ENCODE measurements around the gene FCRL5.
"Not testable (repeated sequence)": the region's sequence is repeated elsewhere in the genome, so short reads cannot be mapped to it uniquely, and the experiment has no call there.

Gene FCRL5

DNA sequence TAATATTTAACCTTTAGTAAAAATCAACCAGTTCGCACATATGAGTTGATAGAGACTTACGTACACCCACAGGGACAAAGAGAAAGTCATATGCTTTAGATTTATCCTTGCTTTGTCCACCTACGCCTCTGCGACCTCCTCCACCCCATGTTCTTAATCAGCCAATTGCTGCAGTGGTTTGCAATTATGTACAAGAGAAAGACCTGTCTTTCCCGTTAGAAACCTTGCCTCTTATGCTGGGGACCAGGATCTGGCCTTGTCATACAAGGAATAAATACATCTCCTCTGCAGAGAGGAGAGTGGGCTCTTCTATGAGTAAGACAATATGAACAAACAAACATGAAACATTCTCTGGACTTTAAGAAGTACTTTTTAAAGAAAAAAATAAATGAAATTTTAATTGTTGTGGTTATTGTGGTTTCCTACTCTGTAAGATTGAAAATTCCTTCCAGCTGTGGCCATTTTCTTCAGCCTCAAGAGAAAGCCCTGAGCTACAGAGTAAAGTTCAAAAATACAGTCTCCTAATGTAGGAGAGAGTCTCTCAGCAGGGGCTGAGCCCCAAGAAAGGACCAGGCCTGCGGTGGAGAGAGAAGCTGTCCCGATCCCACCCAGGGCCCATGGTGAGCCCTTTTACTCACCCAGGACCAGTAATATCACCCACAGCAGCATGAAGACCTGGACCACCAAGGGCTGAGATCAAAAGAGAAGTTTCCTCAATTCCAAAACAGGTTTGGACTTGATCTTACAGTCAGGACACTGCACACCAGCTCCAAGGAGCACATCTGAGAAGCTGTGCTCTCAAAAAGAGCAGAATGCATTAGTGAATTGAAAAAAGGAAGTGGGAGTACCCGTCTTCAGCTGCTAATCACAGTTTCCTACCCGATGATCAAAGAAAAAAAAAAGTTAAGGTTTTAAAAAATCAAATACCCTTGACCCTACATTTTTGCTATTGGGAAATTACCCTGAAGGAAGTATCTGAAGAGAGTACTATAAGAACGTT, at the start of gene FCRL5:
TSS of gene FCRL5 (minus strand) at position 822 of the 1,000 bp plus-strand sequence. CDS start at position 669, 153 bp downstream.
- DNase-seq, result no peak

DNA sequence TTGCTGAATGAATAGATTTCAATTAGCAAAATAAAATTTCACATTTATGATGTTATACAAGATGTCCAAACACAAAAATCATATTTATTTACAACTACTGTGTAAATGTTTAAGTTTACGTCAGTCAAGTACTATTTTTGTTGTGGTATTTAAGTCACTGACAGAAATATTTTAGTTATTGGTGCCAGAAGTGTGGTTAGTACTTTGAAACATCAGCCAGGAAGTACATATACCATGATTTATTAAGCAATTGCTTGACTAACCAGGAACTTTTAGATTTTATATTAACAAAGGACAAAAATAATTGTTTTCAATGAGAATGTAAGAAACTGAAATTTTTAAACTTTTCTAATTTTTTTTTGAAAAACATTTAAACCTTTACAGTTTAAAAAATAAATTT, 47.9 kb upstream of the FCRL5 start:
- DNase-seq, result no peak

DNA sequence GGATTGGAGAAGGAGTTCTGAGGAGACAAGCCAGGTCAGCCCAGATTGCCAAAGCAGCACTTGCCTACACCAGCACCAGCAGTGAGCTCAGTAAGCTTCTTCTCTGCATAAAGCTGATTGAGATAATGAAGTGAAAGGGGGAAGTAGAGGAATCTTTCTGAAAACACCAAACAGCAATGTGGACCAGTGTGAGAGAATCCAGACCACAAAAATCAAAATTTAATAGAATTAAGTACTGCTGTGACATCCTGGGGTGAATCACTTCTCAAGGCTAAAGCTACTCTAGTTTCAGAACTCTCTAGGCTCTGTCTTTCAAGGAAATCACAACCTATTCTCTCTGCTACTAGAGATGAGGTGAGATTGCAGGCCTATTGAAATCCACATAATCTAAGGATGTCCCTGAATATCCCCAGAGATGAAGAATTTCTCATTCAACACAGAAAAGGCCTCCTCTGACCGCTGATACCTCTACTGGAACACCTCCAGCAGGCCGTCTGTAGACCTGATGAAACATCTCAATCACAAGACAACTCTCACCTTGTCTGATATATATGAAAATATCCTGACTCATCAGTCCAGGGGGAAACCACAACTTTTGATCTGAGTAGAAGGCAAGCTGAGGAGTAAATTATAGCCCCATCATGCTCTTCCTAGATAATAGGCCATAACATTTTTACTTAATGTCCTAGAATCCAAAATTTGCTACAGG, 45.8 kb upstream of the FCRL5 start, which contains the start of gene FCRL4:
TSS of gene FCRL4 (minus strand) at position 127 of the 709 bp plus-strand sequence. CDS start 141 bp downstream, outside the sequence.
- DNase-seq, result no peak

DNA sequence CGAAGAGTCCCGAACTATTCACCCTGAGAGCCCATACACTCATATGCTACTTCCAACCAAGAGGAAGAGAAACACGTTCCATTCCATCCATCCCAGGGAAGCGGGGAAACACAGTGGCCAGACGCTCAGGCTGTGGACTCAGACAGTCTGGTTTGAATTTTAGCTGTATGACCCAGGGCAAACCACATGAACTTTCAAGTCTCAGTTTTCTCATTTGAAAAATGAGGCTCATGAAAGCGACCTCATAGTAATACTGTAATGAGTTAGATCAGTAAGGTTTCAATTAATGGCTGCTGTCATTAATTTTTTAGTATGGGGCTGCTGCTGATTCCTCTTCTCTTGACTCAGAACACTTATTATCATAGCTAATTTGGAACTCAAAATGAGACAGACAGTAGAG, 44.1 kb upstream of the FCRL5 start:
- DNase-seq, result no peak

DNA sequence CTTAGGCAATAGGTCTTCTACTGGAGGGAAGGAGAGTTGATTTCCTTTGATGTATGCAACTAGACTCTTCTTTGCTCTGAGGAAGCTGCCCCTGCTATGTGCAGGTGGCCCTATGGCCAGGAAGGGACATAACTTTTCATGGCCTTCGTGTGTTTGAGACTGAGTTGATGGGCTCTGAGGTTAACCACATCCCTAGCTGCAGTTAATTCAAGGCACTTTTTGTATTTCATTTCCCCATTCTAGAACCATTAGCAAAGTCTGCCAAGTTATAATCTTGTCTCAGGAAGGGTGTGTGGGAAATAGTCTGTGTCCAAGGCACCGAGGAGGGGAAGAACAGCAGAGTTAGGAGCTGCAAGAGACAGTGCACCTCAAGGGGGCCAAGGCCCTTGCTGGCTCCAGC, 43.0 kb upstream of the FCRL5 start:
- no peak for DNase-seq

DNA sequence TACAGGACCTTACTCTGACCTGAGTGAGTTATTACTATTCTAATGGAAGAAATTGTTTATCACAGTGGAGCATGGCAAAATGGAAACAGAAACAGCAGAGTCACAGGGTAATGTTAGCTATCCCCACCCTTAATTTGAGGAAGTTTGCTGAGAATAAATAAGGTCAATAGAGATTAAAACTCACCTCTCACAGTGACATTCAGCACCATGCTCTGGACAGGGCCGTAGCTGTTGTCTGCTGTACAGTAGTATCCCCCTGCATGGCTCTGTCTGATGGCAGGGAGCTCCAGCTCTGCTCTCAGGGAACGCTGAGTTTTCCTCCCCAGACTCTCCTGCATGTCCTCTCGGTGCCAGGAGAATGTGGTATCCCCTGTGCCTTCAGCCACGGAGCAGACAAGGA, 33.7 kb upstream of the FCRL5 start:
- DNase-seq, result no peak

DNA sequence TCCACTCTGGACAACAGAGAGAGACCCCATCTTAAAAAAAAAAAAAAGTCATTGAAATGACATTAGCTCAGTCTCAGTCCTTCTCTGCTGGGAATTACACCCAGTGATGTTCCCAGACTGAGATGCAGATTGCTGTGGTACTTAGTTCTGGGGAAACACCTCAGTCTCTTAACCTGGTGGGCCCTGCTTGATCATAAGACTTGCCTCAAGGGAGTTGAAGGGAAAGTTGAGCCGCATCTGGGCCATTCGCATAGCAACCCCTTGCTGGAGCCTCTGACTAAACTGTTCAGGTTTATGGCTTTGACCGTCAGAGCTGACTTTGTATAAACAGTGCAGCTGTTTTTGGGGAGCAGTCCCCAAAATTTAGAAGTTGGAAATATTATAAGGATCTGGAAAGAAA, 32.2 kb upstream of the FCRL5 start:
- DNase-seq, result no peak

DNA sequence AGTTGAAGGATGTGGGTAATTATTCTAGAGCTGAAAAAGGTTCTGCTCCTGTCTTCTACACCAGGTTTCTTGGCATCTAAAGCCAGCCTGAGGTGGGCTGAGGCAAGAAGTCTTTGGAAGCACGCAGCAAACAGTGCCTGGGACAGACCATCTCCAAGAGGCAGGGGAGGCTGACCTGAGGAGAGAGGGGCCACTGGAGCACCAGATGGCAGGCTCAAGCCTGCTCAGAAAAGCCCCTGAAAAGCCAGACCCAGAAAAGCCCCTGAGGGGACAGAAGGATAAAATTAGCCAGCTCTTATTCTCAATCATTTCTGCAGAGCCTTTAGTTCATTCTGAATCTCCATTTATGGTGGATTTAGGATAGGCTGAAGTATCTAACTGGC, 28.5 kb upstream of the FCRL5 start:
- no peak for DNase-seq

DNA sequence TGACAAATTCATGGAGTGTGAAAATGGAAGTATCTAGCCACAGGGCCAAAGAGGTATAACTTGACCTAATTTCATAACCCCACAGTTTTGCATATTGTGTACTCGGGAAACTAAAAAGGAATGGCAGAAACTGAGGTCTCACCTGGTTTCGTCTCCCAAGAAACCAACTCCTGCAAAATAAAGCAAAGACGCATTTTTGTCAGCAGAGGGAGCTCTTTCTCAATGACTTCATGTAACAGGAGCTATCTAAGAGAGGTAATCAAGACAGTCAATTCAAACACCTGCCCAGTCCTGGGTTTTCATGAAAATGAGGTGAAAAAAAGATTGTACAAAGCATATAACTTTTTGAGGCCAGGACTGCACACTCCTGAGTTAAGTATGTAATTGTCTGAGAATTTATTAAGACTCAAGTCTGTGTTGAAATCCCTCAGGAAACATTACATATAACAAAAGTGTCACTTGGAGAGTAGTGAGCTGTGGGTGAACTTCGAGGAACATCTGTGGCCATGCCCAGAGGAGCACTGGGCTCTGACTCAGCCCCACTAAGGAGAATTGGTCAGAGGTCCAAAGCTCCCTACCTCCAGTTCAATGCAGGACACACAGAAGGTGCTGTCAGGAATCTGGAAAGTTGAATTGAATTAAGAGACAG, 28.0 kb upstream of the FCRL5 start:
- peak; percentile 68 for DNase-seq

DNA sequence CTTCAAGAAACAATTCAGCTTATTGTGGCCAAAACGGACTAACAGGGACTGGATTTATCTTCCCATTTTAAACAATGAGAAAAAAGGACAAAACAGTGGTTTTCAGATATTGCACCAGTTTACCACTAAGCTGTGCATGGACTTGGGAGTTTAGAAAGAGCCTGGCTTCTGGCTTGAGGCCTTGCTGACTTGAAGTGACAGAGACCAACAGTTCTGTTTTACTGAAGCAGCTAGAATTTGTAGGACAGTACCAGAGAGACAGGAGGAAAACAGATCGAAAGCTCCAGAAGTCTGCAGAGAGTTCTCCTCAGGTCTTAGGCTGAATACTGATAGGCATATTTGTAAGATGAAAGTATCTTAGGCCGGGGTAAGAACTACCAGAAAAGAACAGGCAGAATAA, 25.1 kb upstream of the FCRL5 start:
- DNase-seq, result no peak

DNA sequence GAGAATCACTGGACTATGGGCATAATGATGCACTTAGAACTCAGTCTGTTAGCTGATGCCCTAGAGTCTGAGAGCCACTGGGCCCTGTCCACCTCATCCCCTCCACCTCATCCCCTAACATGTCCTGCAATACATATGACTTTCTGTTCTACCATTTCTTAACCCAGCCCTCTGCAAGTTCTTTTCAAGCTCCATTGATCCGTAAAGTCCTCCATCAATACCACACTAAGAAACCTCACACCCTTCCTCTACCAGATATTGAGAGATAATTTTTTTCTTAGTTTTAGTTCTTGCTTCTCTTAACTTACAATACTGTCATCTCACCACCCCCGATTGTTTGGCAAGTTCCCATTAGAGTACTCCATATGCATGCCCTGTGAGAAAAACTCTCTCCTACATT, 23.4 kb upstream of the FCRL5 start:
- DNase-seq, result no peak

DNA sequence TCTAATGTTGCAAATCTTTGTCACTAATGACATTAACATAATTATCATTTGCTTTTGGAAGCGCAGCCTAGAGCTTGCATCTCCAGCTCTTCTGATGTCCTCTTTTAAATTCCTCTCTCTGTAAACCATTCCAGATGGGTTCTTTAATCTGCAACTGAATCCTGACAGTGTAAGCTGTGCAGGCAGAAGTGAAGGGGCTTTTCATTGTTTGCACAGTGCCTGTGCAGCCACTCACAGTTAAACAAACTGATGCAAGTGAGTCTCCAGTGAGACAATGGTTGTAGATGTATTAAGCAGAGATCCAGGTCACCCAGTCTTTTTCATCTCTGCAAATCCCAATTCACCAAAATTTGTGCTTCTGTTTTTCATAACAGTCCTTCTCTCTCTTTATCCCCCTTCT, 22.5 kb upstream of the FCRL5 start:
- no peak for DNase-seq

DNA sequence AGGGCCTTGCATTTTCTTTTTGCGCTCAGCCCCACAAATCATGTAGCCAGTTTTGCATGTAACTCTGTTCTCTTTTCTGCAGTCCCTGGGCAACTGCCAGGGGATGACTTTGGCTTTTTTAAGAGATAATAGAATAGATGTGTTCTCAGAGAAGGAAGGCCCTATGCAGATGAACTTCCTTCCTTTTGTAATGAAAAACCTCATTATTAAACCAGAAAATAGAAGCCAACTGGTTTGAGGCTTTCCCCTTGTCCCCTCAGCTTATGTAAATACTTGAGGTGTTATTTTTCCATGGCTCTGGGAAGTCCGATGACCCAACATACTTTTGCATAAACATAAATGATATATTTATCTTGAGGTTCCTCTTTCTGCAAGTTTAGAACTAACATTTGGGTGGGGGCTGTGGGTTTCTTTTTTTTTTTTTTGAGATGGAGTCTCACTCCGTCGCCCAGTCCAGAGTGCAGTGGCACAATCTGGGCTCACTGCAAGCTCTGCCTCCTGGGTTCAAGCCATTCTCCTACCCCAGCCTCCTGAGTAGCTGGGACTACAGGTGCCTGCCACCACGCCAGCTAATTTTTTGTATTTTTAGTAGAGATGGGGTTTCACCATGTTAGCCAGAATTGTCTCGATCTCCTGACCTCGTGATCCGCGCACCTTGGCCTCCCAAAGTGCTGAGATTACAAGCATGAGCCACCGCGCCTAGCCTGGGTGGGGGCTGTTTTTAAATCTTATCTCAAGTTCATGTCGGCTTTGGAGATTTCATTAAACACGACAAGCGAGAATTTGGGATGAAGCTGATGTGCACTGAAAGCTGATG, 14.4 kb upstream of the FCRL5 start:
- no peak for DNase-seq

DNA sequence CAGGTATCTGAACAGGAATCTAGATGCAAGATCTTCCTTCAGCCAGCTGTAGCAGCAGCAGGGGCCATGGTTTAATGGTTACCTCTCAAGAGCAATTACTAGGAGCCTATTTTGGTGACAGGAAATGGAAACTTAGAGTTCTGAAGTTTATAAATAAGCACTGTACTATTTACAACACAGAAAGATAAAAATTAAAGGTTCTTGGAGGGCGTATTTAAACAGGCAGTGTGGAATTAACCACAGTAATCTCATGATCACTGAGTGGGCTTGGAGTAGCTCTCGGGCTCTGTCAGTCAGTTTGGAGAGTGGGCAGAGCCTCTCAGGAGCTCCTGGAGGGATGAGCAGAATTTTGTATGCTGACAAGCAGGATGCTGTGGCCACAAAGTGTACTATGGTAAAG, 10.2 kb upstream of the FCRL5 start:
- DNase-seq, result no peak

DNA sequence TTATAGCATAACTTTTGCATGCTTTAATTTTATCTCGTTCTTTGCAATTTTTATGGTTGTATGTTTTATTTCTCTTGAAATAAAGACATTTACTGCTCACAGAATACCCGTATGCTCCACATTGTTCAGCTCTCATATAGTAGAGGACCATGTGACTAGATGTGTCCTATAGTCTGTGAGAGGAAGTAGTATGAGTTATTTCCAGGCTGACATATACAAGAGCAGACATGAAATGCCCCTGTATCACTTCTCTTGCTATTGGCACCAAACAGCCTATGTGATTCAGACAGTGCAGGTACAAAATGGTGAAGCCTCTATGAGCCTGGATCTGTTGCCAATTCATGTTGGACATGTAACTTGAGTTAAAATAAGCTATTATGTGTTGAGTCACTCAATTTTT, 5.8 kb upstream of the FCRL5 start:
- no peak for DNase-seq

DNA sequence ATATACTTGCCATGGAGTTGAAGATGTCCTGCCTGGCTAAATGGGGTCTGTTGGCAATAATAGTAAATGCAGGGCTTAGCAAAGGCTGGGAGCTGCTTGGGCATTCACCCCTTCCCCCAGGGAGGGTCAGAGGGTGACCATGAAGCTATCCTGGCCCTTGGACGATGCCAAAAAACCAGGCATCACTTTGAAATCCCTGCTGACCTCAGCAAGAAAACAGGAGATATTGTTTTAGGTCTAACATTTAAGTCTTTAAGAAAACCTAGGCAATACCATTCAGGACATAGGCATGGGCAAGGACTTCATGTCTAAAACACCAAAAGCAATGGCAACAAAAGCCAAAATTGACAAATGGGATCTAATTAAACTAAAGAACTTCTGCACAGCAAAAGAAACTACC, 4.2 kb downstream of the FCRL5 start:
- not testable (repeated sequence) for DNase-seq

DNA sequence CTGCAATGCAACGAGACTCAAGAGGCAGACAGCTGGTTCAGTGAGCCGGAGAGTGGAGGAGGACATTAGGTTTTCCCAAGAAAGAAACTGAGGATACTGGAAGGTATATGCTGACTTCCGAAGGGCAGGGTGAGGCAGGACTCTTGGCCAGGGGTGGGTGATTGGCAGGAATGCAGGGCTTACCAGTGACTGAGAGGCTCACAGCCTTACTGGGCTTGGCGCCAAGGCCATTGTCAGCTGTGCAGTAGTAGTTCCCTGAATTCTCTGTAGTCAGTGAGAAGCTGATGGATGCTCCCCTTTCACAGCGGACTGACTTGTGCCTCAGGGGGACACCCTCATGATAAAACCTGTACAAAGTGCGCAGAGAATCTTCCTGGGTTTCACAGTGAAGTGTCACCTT, 9.6 kb downstream of the FCRL5 start:
- no peak for DNase-seq

DNA sequence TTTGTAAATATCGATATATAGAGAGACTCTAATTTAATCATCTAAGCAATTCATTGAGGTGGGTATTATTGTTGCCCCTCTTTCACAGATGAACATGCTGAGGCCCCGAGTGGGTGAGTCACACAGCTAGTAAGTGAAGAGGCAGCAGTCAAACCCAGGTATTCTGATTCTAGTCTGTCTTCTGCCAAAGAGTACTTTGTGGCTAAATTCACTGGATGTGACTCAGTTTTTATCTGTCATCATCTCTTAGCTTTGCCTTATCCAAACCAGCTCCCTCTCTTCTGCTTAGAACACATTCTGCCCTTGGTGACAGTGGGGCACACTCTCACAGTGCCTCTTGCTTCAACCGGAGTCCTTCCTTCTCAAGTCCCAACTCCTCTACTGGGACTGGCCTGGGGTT, 11.5 kb downstream of the FCRL5 start:
- no peak for DNase-seq

DNA sequence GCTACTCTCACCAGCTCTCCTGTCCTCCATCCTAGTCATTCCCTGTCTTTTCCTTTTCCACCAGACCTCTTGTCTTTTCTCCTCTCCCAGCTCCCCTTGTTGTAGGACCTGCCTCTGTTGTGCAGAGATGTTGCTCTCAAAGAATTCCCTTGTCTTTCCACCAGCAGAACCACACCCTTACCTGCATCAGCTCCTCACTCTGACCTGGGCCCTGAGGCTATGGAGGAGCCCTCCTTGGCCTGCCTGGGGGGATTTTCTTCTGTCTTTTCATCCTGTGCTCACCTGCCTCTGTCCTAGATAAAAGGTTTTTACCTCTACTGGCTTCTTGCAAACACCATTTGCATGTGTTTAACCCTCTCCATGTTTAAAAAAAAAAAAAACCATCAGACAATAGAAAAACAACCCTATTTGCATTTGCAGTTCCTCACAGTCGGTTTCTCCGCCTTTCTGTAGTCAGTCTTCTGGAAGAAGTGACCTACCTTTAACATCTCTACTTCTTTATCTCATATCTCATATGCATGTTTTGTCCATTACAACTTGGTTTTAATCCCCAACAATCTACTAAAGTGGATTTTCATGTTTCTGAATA, 12.1 kb downstream of the FCRL5 start:
- DNase-seq, result peak; percentile 60

DNA sequence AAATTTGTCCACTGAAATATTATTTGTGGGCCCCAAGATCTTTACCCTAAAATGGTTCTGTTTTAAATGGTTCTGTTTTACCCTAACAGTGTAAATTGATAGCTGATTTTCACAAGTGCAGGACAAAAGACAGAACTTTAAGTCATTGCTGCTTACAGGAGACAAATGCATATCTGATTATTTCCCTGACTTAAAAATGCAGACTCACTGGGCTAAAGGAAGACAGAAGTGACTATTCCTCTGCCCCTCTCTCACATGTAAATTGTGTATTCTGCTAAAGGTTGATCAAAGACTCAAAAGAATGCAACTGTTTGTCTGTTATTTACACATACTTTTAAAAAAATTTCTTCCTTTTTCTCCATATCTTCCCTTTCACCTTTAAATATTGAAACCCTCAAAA, 12.7 kb downstream of the FCRL5 start:
- no peak for DNase-seq

DNA sequence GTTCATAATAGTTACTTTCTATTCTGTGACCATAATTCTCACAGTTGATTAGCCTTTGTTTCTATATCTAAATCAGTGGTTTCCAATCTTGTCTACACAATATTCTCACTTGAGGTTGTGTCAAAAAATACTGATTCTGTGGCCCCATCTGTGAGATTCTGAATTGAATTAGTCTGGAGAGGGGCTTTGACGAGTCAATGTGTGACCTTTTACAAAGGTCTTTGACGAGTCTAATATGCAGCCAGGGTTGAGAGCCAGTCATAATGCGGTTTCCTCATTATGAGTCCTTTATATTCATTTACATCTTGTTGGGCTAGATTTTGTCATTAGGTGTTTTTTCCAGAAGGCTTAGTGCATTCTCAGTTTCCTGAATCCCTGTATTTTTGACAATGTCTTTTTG, 19.7 kb downstream of the FCRL5 start:
- no peak for DNase-seq

DNA sequence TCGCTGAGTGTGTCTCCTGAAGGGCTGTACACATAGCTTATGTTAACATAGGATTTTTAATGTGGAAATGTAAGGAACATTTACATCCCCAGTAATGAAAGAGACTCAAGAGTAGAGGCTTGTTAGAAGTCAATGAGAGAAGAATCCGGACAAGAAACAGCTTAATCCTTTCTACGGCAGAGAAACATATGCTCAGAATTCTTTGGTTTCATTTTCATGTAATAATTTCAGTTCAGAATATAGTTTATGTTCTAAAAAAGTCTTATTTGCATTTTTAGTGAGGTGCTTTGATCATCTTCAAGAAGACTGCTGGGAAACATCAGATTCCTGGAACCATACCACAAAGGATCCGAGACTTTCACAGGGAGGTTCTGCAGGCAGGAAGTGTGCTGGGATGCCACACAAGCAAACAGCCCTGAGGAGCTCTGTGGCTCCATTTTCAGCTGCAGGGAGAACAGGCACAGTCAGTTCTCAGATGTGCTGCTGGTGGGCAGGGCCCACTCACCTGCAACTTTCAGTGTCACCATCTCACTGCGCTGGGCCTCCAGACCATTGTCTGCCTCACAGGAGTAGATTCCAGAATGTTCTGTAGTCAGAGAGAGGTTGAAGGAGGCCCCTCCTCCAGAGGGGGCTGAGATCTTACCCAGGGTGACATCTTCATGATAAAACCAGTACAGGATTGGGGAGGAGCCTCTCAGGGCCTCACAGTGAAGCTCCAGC, 28.4 kb downstream of the FCRL5 start:
- DNase-seq, result no peak
